Stimulated activated naive CD4-positive, alpha-beta T cell treated with Interleukin-2 at 50 U/mL for 16 hours (primary cell): ENCODE data around the gene TBCA.
"Not testable (repeated sequence)": the region's sequence is repeated elsewhere in the genome, so short reads cannot be mapped to it uniquely, and the experiment has no call there.

Experiments used
- DNase-seq: peaks from one replicate; lab custom pipeline; 2025; lab: John Stamatoyannopoulos, UW

The TBCA gene

GRCh38 chr5:77709340-77709739, 66.8 kb downstream of the TBCA start:
- no peak for DNase-seq

GRCh38 chr5:77707791-77708190, 68.3 kb downstream of the TBCA start:
- no peak for DNase-seq

GRCh38 chr5:77699569-77699968, 76.6 kb downstream of the TBCA start:
- DNase-seq: not testable (repeated sequence)

GRCh38 chr5:77698920-77699319, 77.2 kb downstream of the TBCA start:
- no peak for DNase-seq

GRCh38 chr5:77697692-77698091, 78.4 kb downstream of the TBCA start:
- no peak for DNase-seq

- DNase-seq: no peak
These were observed 80.0 kb downstream of the TBCA start for GRCh38 chr5:77696120-77696519.

- no peak for DNase-seq
These were observed 82.2 kb downstream of the TBCA start for GRCh38 chr5:77693913-77694312.

- no peak for DNase-seq
These were observed 92.9 kb downstream of the TBCA start for GRCh38 chr5:77683171-77683732.

- DNase-seq: no peak
These were observed 105.6 kb downstream of the TBCA start for GRCh38 chr5:77670526-77670925.

- no peak for DNase-seq
These were observed 106.5 kb downstream of the TBCA start for GRCh38 chr5:77669677-77670076.

- DNase-seq: no peak
These were observed 112.9 kb downstream of the TBCA start for GRCh38 chr5:77663090-77663863.

GRCh38 chr5:77662635-77663034, 113.5 kb downstream of the TBCA start:
- no peak for DNase-seq

GRCh38 chr5:77658662-77659061, 117.5 kb downstream of the TBCA start:
- no peak for DNase-seq

GRCh38 chr5:77651343-77651742, 124.8 kb downstream of the TBCA start:
- no peak for DNase-seq

- no peak for DNase-seq
These were observed 125.5 kb downstream of the TBCA start for GRCh38 chr5:77650686-77651085.

- DNase-seq: no peak
These were observed 126.4 kb downstream of the TBCA start for GRCh38 chr5:77649776-77650175.

GRCh38 chr5:77645995-77646639, 130.0 kb downstream of the TBCA start:
- no peak for DNase-seq

GRCh38 chr5:77645158-77645994, 130.8 kb downstream of the TBCA start:
- no peak for DNase-seq

- DNase-seq: no peak
These were observed 131.6 kb downstream of the TBCA start for GRCh38 chr5:77644371-77645157.

- no peak for DNase-seq
These were observed 132.3 kb downstream of the TBCA start for GRCh38 chr5:77643654-77644370.
